ENCODE data around the gene USF1. TPM values are rescaled to one million over a fixed set of nuclear protein-coding genes. Genes with fewer than 3 reads are reported as not detected.
A peak's percentile ranks its signal among the peaks of the same experiment; 100 is the strongest.

USF1 gene
- total and polyA plus RNA-seq, 2 experiments from 2014 or later = 11.9 to 85.1 TPM

GRCh38 chr1:161074676-161075368 lies 29.0 kb upstream of the USF1 start:
- no peaks in the 10 kb centered on the region for H3K9me3 ChIP-seq (ENCODE audit: low read depth)
- H4K20me1 ChIP-seq (ENCODE audit: insufficient read depth, poor library complexity, severe bottlenecking) = no peaks in the 10 kb centered on the region
- H2AFZ ChIP-seq = no peak overlapping the region
- 87% methylated on average over 12 of the region's 12 CpGs for WGBS (ENCODE audit: low lambda C conversion rate, missing lambda C conversion rate)
- H3K27me3 ChIP-seq = no peaks in the 10 kb centered on the region
- H3K4me2 ChIP-seq = no peak overlapping the region
- DNase-seq (ENCODE audit: low spot score) = peak; percentile 1
- no peak overlapping the region for H3K4me3 ChIP-seq
- TF ChIP-seq CTCF (IDR thresholded peaks at IDR 0.05; ENCODE audit: poor library complexity) (no peak), EZH2phosphoT487 (IDR thresholded peaks at IDR 0.05; ENCODE audit: low read depth, severe bottlenecking, unreplicated experiment) (no peak), EZH2 (IDR thresholded peaks at IDR 0.05; ENCODE audit: borderline replicate concordance) (no peak)
- H3K36me3 ChIP-seq (replicated peaks; ENCODE audit: insufficient read depth, low read depth) = no peaks in the 10 kb centered on the region
- H3K27ac ChIP-seq = no peak overlapping the region
- H3K79me2 ChIP-seq = no peaks in the 10 kb centered on the region
- no peaks in the 10 kb centered on the region for H3K9me2 ChIP-seq (replicated peaks; ENCODE audit: insufficient read depth)
- no peaks in the 10 kb centered on the region for H3K4me1 ChIP-seq (ENCODE audit: insufficient read depth)

GRCh38 chr1:161073474-161074121 lies 27.8 kb upstream of the USF1 start:
- 72% methylated on average over 7 of the region's 7 CpGs for WGBS (ENCODE audit: low lambda C conversion rate, missing lambda C conversion rate)
- Histone ChIP-seq H3K9me3 (ENCODE audit: low read depth) (no peaks in the 10 kb centered on the region), H3K27ac (no peak overlapping the region), H3K27me3 (no peaks in the 10 kb centered on the region), H3K4me1 (ENCODE audit: insufficient read depth) (no peaks in the 10 kb centered on the region), H3K4me2 (no peak overlapping the region), H3K4me3 (no peak overlapping the region), H3K9me2 (replicated peaks; ENCODE audit: insufficient read depth) (no peaks in the 10 kb centered on the region), H2AFZ (no peak overlapping the region), H3K79me2 (no peaks in the 10 kb centered on the region), H4K20me1 (ENCODE audit: insufficient read depth, poor library complexity, severe bottlenecking) (no peaks in the 10 kb centered on the region), H3K36me3 (replicated peaks; ENCODE audit: insufficient read depth, low read depth) (no peaks in the 10 kb centered on the region)
- TF ChIP-seq EZH2 (IDR thresholded peaks at IDR 0.05; ENCODE audit: borderline replicate concordance) = no peak
- no peak for TF ChIP-seq EZH2phosphoT487 (IDR thresholded peaks at IDR 0.05; ENCODE audit: low read depth, severe bottlenecking, unreplicated experiment)
- no peak for TF ChIP-seq CTCF (IDR thresholded peaks at IDR 0.05; ENCODE audit: poor library complexity)
- peak; percentile 18 for DNase-seq (ENCODE audit: low spot score)

- Histone ChIP-seq H3K4me1 (ENCODE audit: insufficient read depth) (no peaks in the 10 kb centered on the region), H3K4me2 (no peak overlapping the region), H3K36me3 (replicated peaks; ENCODE audit: insufficient read depth, low read depth) (no peaks in the 10 kb centered on the region), H3K4me3 (no peak overlapping the region), H2AFZ (no peak overlapping the region), H4K20me1 (ENCODE audit: insufficient read depth, poor library complexity, severe bottlenecking) (no peaks in the 10 kb centered on the region), H3K27ac (no peak overlapping the region), H3K9me2 (replicated peaks; ENCODE audit: insufficient read depth) (no peaks in the 10 kb centered on the region), H3K79me2 (no peaks in the 10 kb centered on the region), H3K9me3 (ENCODE audit: low read depth) (no peaks in the 10 kb centered on the region), H3K27me3 (no peaks in the 10 kb centered on the region)
- WGBS (ENCODE audit: low lambda C conversion rate, missing lambda C conversion rate) = 89% methylated on average over 17 of the region's 19 CpGs
- no peak for DNase-seq (ENCODE audit: low spot score)
- TF ChIP-seq EZH2 (IDR thresholded peaks at IDR 0.05; ENCODE audit: borderline replicate concordance) = no peak
- no peak for TF ChIP-seq EZH2phosphoT487 (IDR thresholded peaks at IDR 0.05; ENCODE audit: low read depth, severe bottlenecking, unreplicated experiment)
- no peak for TF ChIP-seq CTCF (IDR thresholded peaks at IDR 0.05; ENCODE audit: poor library complexity)
Measured at GRCh38 chr1:161072751-161073449, 27.1 kb upstream of the USF1 start.

Data from hepatocyte (in vitro differentiated cells).